Measurements from ENCODE around the gene PTPRD. TPM values are rescaled to one million over a fixed set of nuclear protein-coding genes. Genes with fewer than 3 reads are reported as not detected.

The PTPRD gene
- total and polyA plus RNA-seq, 2 experiments from 2014 or later: 11.5 to 58.0 TPM

- Histone ChIP-seq H3K4me2 (no peak overlapping the region), H3K36me3 (ENCODE audit: insufficient read depth) (no peaks in the 10 kb centered on the region), H3K27me3 (ENCODE audit: insufficient read depth) (no peaks in the 10 kb centered on the region), H3F3A (replicated peaks; ENCODE audit: low read depth) (no peaks in the 10 kb centered on the region), H3K27ac (ENCODE audit: low read depth) (no peak overlapping the region), H3K79me2 (replicated peaks; ENCODE audit: insufficient read depth) (no peaks in the 10 kb centered on the region), H2AFZ (no peak overlapping the region), H3K9me2 (ENCODE audit: insufficient read depth) (no peaks in the 10 kb centered on the region), H3K4me1 (ENCODE audit: insufficient read depth) (no peaks in the 10 kb centered on the region), H3K4me3 (no peak overlapping the region), H4K20me1 (replicated peaks; ENCODE audit: insufficient read depth) (no peaks in the 10 kb centered on the region)
- no peaks in the 10 kb centered on the region for H3K4me1 Mint-ChIP-seq
- no peaks in the 10 kb centered on the region for H3K36me3 Mint-ChIP-seq (ENCODE audit: low read depth)
- H3K27ac Mint-ChIP-seq: no peak overlapping the region
- TF ChIP-seq REST (IDR thresholded peaks at IDR 0.05; ENCODE audit: unreplicated experiment) (no peak), CTCF (conservative IDR thresholded peaks at IDR 0.05; ENCODE audit: low read depth in 2 of 2) (no peak), NANOG (IDR thresholded peaks at IDR 0.05; ENCODE audit: borderline replicate concordance) (no peak), POLR2AphosphoS5 (IDR thresholded peaks at IDR 0.05; ENCODE audit: low read depth) (no peak), EZH2phosphoT487 (IDR thresholded peaks at IDR 0.05; ENCODE audit: unreplicated experiment) (no peak), STAT1 (IDR thresholded peaks at IDR 0.05; ENCODE audit: unreplicated experiment) (no peak), CREB1 (CRISPR knock-in tag; IDR thresholded peaks at IDR 0.05; ENCODE audit: low read depth) (no peak), ZNF462 (CRISPR knock-in tag; IDR thresholded peaks at IDR 0.05) (no peak), ETS1 (IDR thresholded peaks at IDR 0.05) (no peak), ZNF114 (CRISPR knock-in tag; IDR thresholded peaks at IDR 0.05) (no peak), EZH2 (IDR thresholded peaks at IDR 0.05; ENCODE audit: low read depth, unreplicated experiment) (no peak), JUNB (IDR thresholded peaks at IDR 0.05; ENCODE audit: unreplicated experiment) (no peak), ZNF331 (CRISPR knock-in tag; IDR thresholded peaks at IDR 0.05; ENCODE audit: low read depth) (no peak)
- DNase-seq (ENCODE audit: low spot score) (no peak), ATAC-seq (no peak)
- H3K27me3 Mint-ChIP-seq (ENCODE audit: insufficient read depth, low read depth, poor library complexity): no peaks in the 10 kb centered on the region
- H3K4me3 Mint-ChIP-seq: no peak overlapping the region
- no peaks in the 10 kb centered on the region for H3K9me3 Mint-ChIP-seq
Observed at GRCh38 chr9:8901146-8901545, 1711.7 kb downstream of the PTPRD start.
